ENCODE results near the gene LSAMP.
"Not testable (repeated sequence)": the region's sequence is repeated elsewhere in the genome, so short reads cannot be mapped to it uniquely, and the experiment has no call there.

Gene LSAMP

DNA sequence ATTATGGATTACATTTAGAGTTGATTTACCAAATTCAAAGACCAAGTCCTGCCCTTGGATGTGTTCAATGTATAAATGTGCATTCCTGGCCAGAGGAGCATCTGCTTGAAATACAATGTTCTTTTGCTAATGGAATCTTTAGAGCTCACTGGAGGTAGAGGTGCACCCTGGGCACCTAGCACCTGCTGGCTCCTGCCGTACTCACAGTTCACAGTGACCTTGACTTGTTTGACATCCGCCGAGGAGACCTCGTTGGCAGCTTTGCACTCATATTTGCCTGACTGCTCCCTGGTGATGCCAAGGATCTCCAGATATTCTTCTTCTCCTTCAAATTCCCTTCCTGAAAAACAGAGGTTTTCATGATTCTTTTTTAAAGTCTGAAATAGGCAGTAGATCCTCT, 593.0 kb downstream of the LSAMP start:
- DNase-seq (ENCODE audit: low read depth): no peak
- in situ Hi-C loops (cut with HindIII; ENCODE audit: low sequenced_read_pairs): no loop called here
- H3K4me3 ChIP-seq (ENCODE audit: low read depth, low read length): no peak overlapping the region
- TF ChIP-seq, protein P1, sequence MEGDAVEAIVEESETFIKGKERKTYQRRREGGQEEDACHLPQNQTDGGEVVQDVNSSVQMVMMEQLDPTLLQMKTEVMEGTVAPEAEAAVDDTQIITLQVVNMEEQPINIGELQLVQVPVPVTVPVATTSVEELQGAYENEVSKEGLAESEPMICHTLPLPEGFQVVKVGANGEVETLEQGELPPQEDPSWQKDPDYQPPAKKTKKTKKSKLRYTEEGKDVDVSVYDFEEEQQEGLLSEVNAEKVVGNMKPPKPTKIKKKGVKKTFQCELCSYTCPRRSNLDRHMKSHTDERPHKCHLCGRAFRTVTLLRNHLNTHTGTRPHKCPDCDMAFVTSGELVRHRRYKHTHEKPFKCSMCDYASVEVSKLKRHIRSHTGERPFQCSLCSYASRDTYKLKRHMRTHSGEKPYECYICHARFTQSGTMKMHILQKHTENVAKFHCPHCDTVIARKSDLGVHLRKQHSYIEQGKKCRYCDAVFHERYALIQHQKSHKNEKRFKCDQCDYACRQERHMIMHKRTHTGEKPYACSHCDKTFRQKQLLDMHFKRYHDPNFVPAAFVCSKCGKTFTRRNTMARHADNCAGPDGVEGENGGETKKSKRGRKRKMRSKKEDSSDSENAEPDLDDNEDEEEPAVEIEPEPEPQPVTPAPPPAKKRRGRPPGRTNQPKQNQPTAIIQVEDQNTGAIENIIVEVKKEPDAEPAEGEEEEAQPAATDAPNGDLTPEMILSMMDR (IDR thresholded peaks at IDR 0.05; ENCODE audit: low read depth, low read length, missing control alignments): no peak

DNA sequence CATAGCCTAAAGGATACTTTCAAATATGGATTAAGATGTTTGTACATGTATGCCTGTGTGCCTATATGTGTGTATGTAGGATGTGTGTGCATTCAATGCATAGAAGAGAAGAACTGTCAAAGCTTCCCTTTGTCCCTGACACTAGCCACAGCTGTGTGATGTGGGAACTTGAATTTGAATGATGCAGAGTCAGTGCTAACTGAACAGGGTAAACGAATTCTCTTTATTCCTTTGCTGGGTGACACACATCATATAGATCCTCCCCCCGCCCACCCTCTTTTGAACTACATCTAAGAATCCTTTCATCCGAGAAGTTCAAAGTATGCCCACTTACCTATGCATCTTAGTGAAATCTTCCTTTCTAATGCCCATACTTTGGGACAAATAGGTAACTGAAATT, 593.7 kb downstream of the LSAMP start:
- in situ Hi-C loops (cut with HindIII; ENCODE audit: low sequenced_read_pairs): no loop called here
- DNase-seq (ENCODE audit: low read depth): no peak
- no peak overlapping the region for H3K4me3 ChIP-seq (ENCODE audit: low read depth, low read length)
- TF ChIP-seq, protein P1 (IDR thresholded peaks at IDR 0.05; ENCODE audit: low read depth, low read length, missing control alignments): no peak

DNA sequence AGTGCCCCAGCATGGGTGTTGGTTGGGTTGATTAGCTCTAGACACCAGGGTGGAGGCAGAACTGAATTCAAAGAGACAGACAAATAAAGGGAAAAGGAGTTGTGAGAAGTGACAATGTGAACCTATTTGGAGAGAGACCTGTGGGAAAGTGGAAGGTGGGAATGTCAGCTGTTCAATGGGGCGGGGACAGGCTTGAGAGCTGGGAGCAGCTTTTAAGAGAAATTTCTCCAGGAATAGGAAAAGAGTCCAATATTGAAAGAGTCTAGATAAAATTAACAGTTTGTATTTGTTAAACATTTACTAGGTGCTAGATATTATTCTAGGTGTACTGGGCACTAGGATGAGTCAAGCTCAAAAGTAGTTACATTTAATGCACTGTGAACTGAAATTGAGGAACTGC, 596.6 kb downstream of the LSAMP start:
- TF ChIP-seq, protein P1 (IDR thresholded peaks at IDR 0.05; ENCODE audit: low read depth, low read length, missing control alignments): no peak
- no peak overlapping the region for H3K4me3 ChIP-seq (ENCODE audit: low read depth, low read length)
- no peak for DNase-seq (ENCODE audit: low read depth)
- in situ Hi-C loops (cut with HindIII; ENCODE audit: low sequenced_read_pairs): no loop called here

DNA sequence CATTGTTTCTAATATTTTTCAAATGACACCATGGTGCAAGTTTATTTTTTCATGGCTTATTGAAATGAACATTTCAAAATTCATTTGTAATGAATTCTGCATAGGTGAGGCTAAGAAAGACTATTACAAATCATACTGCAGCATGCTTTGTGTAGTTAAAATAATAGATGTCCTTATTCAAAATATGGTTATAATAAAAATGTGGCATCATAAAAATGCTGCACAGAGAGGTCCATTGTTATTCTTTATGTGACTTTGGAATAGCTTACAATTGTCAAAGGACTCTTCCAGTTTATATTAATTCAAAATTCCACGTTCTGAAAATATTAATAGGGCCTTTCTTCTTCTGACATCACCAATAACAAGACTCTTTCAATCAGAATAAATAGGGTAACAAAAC, 599.3 kb downstream of the LSAMP start:
- no peak for DNase-seq (ENCODE audit: low read depth)
- in situ Hi-C loops (cut with HindIII; ENCODE audit: low sequenced_read_pairs): no loop called here
- TF ChIP-seq, protein P1 (IDR thresholded peaks at IDR 0.05; ENCODE audit: low read depth, low read length, missing control alignments): no peak
- no peak overlapping the region for H3K4me3 ChIP-seq (ENCODE audit: low read depth, low read length)

DNA sequence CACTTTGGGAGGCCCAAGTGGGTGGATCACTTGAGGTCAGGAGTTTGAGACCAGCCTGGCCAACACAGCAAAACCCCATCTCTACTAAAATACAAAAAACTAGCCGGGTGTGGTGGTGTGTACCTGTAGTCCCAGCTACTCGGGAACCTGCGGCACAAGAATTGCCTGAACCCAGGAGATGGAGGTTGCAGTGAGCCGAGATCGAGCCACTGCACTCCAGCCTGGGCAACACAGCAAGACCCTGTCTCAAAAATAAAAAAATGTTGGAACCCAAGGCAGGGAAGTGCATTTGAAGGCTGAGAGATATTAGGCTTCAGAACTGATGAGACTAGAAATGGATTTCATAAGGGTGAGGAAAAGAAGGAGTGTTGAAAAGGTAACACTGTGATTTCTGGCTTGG, 600.6 kb downstream of the LSAMP start:
- in situ Hi-C loops (cut with HindIII; ENCODE audit: low sequenced_read_pairs); H3K4me3 ChIP-seq (ENCODE audit: low read depth, low read length); DNase-seq (ENCODE audit: low read depth): not testable (repeated sequence)

DNA sequence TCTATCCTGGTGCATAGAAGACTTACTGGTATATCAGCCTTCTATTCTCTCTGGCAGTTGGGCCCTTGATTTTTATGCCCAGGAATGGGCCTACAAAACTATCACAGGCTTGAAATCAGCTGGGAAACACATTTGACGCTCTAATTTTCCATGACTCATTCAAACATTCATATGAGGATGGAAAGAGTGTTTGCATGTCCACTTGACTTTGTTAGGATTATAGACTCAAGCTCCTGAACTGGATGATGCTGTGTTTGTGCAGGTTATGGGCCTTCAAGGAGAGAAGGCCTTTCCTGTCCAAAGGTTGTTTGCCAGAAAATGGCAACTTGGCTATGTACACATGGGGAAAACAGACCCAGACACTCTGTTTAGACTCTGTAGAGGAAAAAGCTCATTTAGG, 602.1 kb downstream of the LSAMP start:
- in situ Hi-C loops (cut with HindIII; ENCODE audit: low sequenced_read_pairs): no loop called here
- H3K4me3 ChIP-seq (ENCODE audit: low read depth, low read length): no peak overlapping the region
- TF ChIP-seq, protein P1 (IDR thresholded peaks at IDR 0.05; ENCODE audit: low read depth, low read length, missing control alignments): no peak
- DNase-seq (ENCODE audit: low read depth): no peak

DNA sequence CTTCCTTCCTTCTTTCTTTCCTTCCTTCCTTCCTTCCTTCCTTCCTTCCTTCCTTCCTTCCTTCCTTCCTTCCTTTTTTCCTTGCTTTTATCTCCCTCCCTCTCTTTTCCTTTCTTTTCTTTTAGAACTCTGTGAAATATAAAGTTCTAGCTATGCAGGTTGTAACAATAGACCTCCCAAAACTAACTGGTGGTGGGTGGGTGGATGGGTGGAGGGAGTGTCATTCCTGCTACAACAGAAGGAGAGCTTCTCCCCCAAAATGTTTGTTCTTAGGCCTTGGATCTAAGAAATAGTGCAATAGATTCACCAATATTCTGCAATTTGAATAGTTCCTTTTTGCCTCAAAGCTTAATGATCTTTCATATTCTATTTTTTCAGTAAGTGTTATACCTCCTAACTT, 606.0 kb downstream of the LSAMP start:
- H3K4me3 ChIP-seq (ENCODE audit: low read depth, low read length): no peak overlapping the region
- TF ChIP-seq, protein P1 (IDR thresholded peaks at IDR 0.05; ENCODE audit: low read depth, low read length, missing control alignments): no peak
- no peak for DNase-seq (ENCODE audit: low read depth)
- in situ Hi-C loops (cut with HindIII; ENCODE audit: low sequenced_read_pairs): no loop called here
